ENCODE measurements around the gene HDAC4.

HDAC4 gene

DNA sequence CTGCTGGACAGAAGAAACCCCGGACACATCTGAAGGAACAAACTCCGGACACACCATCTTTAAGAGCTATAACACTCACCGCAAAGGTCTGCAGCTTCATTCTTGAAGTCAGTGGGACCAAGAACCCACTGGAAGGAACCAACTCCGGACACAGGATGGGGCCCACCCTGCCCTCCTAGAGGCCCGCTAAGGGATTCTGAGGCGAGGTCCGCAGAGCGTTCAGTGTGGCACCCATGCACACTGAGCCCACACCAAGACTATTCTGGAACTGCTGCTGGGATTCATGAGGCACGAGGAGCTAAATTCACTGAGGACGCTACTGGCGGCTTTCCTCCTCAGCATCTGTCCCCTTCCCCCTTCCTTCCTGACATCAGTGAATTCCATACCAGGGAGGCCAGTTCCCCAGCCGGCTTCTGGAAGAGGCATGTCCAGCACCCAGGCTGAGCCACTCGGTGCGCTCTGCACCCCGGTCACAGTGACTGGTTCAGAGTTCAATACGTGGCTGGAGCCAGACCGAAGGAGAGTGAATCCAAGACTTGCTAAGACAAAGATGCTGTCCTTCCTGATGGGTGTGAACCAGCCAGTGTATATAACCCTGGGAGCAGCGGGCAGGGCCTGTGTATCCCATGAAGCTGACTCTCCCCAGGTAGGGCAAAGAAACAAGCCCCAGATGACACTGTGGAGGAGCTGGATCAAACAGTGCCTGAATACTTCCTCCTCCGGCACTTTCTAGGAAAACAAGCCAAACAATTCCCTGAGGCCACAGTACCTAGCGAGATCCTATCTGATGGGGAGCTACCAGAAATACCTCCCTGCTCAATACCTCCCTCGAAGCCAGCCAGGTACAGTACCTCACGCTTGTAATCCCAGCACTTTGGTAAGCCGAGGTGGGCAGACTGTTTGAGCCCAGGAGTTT lies 11.1 kb downstream of the HDAC4 start:
- no peaks in the 10 kb centered on the region for H3K9me2 ChIP-seq (replicated peaks; ENCODE audit: low read depth, low read length)
- no peaks in the 10 kb centered on the region for H3K36me3 ChIP-seq (ENCODE audit: insufficient read depth, low read length)
- no peak overlapping the region for H3K4me3 ChIP-seq (ENCODE audit: low read length, poor library complexity, severe bottlenecking)
- no peaks in the 10 kb centered on the region for H3K27me3 ChIP-seq (ENCODE audit: insufficient read depth, low read length, poor library complexity, severe bottlenecking)
- peaks cover 6% of the 10 kb centered on the region for H3K4me1 ChIP-seq (ENCODE audit: insufficient read depth, low read length, poor library complexity, severe bottlenecking)
- no peaks in the 10 kb centered on the region for H4K20me1 ChIP-seq (ENCODE audit: insufficient read depth, low read length, poor library complexity, severe bottlenecking)
- peaks cover 35% of the 10 kb centered on the region for H3K79me2 ChIP-seq (ENCODE audit: insufficient read depth, low read length)
- no peak overlapping the region for H2AFZ ChIP-seq (ENCODE audit: low read length)
- no peak overlapping the region for H3K4me2 ChIP-seq (ENCODE audit: low read depth, low read length, poor library complexity, severe bottlenecking)
- no peaks in the 10 kb centered on the region for H3F3A ChIP-seq (ENCODE audit: low read depth)
- no peaks in the 10 kb centered on the region for H3K9me3 ChIP-seq (ENCODE audit: insufficient read depth, low read depth, low read length)
- TF ChIP-seq EZH2phosphoT487 (IDR thresholded peaks at IDR 0.05; ENCODE audit: borderline replicate concordance): no peak
- TF ChIP-seq, protein P1, sequence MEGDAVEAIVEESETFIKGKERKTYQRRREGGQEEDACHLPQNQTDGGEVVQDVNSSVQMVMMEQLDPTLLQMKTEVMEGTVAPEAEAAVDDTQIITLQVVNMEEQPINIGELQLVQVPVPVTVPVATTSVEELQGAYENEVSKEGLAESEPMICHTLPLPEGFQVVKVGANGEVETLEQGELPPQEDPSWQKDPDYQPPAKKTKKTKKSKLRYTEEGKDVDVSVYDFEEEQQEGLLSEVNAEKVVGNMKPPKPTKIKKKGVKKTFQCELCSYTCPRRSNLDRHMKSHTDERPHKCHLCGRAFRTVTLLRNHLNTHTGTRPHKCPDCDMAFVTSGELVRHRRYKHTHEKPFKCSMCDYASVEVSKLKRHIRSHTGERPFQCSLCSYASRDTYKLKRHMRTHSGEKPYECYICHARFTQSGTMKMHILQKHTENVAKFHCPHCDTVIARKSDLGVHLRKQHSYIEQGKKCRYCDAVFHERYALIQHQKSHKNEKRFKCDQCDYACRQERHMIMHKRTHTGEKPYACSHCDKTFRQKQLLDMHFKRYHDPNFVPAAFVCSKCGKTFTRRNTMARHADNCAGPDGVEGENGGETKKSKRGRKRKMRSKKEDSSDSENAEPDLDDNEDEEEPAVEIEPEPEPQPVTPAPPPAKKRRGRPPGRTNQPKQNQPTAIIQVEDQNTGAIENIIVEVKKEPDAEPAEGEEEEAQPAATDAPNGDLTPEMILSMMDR (conservative IDR thresholded peaks at IDR 0.05; ENCODE audit: low read length): no peak
- H3K9ac ChIP-seq (ENCODE audit: low read depth, low read length, poor library complexity, severe bottlenecking): no peak overlapping the region

DNA sequence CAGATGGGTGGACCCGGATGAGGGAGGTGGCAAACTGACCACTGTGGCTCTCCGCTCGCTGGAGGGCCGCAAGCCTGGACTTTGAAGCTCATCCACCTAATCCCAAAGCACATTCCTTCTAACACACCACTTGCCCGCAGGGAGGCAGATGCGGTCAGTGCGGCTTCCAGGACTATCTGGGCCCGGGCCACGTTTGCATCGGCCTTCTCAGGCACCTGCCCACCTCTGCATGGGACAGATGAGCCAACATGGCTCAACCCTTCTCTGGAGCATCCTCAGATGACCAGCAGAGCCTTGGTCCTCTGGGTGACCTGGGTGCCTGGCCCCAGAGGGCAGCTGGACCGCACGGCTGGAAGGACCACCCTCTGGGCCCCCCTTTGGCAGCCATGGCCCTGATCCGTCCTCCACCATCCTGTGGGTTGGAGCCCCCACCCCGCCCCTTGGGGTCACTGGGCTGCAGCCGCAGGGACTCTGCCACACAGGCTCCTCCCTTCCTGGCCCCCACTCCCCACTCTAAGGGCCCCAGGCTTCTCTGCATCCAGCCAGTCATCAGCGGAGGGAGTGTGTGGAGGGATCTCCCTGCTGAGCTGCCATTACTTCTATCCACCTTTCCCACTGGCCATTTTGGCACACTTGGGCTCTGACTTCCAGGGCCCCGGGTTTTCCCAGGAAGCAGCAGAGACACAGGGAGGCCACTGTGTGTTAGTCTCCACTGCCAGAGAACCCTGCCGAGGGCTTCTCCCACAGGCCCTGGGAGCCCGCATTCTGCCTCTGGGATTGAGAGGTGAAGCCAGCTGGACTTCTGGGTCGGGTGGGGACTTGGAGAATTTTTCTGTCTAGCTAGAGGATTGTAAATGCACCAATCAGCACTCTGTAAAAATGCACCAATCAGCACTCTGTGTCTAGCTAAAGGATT lies 12.3 kb downstream of the HDAC4 start:
- no peaks in the 10 kb centered on the region for H4K20me1 ChIP-seq (ENCODE audit: insufficient read depth, low read length, poor library complexity, severe bottlenecking)
- peaks cover 6% of the 10 kb centered on the region for H3K4me1 ChIP-seq (ENCODE audit: insufficient read depth, low read length, poor library complexity, severe bottlenecking)
- TF ChIP-seq EZH2phosphoT487 (IDR thresholded peaks at IDR 0.05; ENCODE audit: borderline replicate concordance): no peak
- TF ChIP-seq, protein P1 (conservative IDR thresholded peaks at IDR 0.05; ENCODE audit: low read length): no peak

DNA sequence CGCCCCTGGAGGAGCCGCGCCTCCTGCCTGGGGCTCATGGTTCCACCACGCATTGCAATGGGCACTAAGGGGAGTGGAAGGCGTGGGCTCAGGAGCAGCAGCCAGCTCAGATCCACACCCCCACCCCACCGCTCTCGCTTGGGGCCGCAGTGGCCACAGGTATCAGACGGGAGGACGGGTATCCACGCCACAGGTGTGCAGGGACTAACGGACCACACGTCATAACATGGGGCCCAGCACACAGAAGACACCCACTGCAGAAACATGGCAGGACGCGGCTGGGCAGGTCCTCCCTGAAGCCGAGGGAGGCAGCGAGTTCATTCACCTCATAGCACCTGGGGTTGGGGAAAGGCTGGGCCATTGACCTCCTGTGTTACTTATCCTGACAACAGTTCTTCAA lies 13.0 kb downstream of the HDAC4 start:
- peaks cover 22% of the 10 kb centered on the region for H3K79me2 ChIP-seq (ENCODE audit: insufficient read depth, low read length)
- H3K4me3 ChIP-seq (ENCODE audit: low read length, poor library complexity, severe bottlenecking): no peak overlapping the region
- no peaks in the 10 kb centered on the region for H3K9me3 ChIP-seq (ENCODE audit: insufficient read depth, low read depth, low read length)
- no peak overlapping the region for H2AFZ ChIP-seq (ENCODE audit: low read length)
- no peaks in the 10 kb centered on the region for H3K27me3 ChIP-seq (ENCODE audit: insufficient read depth, low read length, poor library complexity, severe bottlenecking)
- no peak for TF ChIP-seq EZH2phosphoT487 (IDR thresholded peaks at IDR 0.05; ENCODE audit: borderline replicate concordance)
- TF ChIP-seq, protein P1 (conservative IDR thresholded peaks at IDR 0.05; ENCODE audit: low read length): no peak
- no peak overlapping the region for H3K9ac ChIP-seq (ENCODE audit: low read depth, low read length, poor library complexity, severe bottlenecking)
- H3K9me2 ChIP-seq (replicated peaks; ENCODE audit: low read depth, low read length): no peaks in the 10 kb centered on the region
- no peaks in the 10 kb centered on the region for H3F3A ChIP-seq (ENCODE audit: low read depth)
- H4K20me1 ChIP-seq (ENCODE audit: insufficient read depth, low read length, poor library complexity, severe bottlenecking): no peaks in the 10 kb centered on the region
- H3K4me1 ChIP-seq (ENCODE audit: insufficient read depth, low read length, poor library complexity, severe bottlenecking): peaks cover 2% of the 10 kb centered on the region
- H3K36me3 ChIP-seq (ENCODE audit: insufficient read depth, low read length): no peaks in the 10 kb centered on the region
- no peak overlapping the region for H3K4me2 ChIP-seq (ENCODE audit: low read depth, low read length, poor library complexity, severe bottlenecking)

More for the DNA sequence above, 12.3 kb downstream of the HDAC4 start:
- Histone ChIP-seq H3K9ac (ENCODE audit: low read depth, low read length, poor library complexity, severe bottlenecking) (no peak overlapping the region), H2AFZ (ENCODE audit: low read length) (no peak overlapping the region), H3F3A (ENCODE audit: low read depth) (no peaks in the 10 kb centered on the region), H3K27me3 (ENCODE audit: insufficient read depth, low read length, poor library complexity, severe bottlenecking) (no peaks in the 10 kb centered on the region), H3K4me3 (ENCODE audit: low read length, poor library complexity, severe bottlenecking) (no peak overlapping the region), H3K9me3 (ENCODE audit: insufficient read depth, low read depth, low read length) (no peaks in the 10 kb centered on the region), H3K4me2 (ENCODE audit: low read depth, low read length, poor library complexity, severe bottlenecking) (no peak overlapping the region), H3K36me3 (ENCODE audit: insufficient read depth, low read length) (no peaks in the 10 kb centered on the region), H3K79me2 (ENCODE audit: insufficient read depth, low read length) (peaks cover 29% of the 10 kb centered on the region), H3K9me2 (replicated peaks; ENCODE audit: low read depth, low read length) (no peaks in the 10 kb centered on the region)

Data from Loucy (cell line).